ENCODE results near the gene SAMD8.
A peak's percentile ranks its signal among the peaks of the same experiment; 100 is the strongest.

The SAMD8 gene

GRCh38 chr10:75145590-75145989 lies 34.1 kb downstream of the SAMD8 start:
- DNase-seq (ENCODE audit: low spot score in 2 of 2) = no peak
- no peak for ATAC-seq (replicated peaks; ENCODE audit: extremely low read depth, poor library complexity, severe bottlenecking)
- Mint-ChIP-seq H3K4me3 (no peak overlapping the region), H3K36me3 (ENCODE audit: insufficient read depth) (peaks cover 5% of the 10 kb centered on the region), H3K27me3 (no peaks in the 10 kb centered on the region), H3K27ac (ENCODE audit: low read depth) (peak overlapping the region; percentile 46), H3K4me1 (peaks cover 40% of the 10 kb centered on the region), H3K9me3 (no peaks in the 10 kb centered on the region)

GRCh38 chr10:75146780-75147179 lies 35.3 kb downstream of the SAMD8 start:
- Mint-ChIP-seq H3K27me3 (no peaks in the 10 kb centered on the region), H3K4me3 (no peak overlapping the region), H3K36me3 (ENCODE audit: insufficient read depth) (peaks cover 8% of the 10 kb centered on the region), H3K27ac (ENCODE audit: low read depth) (peak overlapping the region; percentile 46), H3K4me1 (peaks cover 39% of the 10 kb centered on the region), H3K9me3 (no peaks in the 10 kb centered on the region)
- no peak for DNase-seq (ENCODE audit: low spot score in 2 of 2)
- no peak for ATAC-seq (replicated peaks; ENCODE audit: extremely low read depth, poor library complexity, severe bottlenecking)

GRCh38 chr10:75150656-75151055 lies 39.2 kb downstream of the SAMD8 start:
- H3K36me3 Mint-ChIP-seq (ENCODE audit: insufficient read depth) = peaks cover 11% of the 10 kb centered on the region
- H3K9me3 Mint-ChIP-seq = no peaks in the 10 kb centered on the region
- H3K27me3 Mint-ChIP-seq = no peaks in the 10 kb centered on the region
- no peak for DNase-seq (ENCODE audit: low spot score in 2 of 2)
- peaks cover 25% of the 10 kb centered on the region for H3K4me1 Mint-ChIP-seq
- H3K27ac Mint-ChIP-seq (ENCODE audit: low read depth) = no peak overlapping the region
- no peak overlapping the region for H3K4me3 Mint-ChIP-seq
- no peak for ATAC-seq (replicated peaks; ENCODE audit: extremely low read depth, poor library complexity, severe bottlenecking)

GRCh38 chr10:75159519-75159918 lies 48.1 kb downstream of the SAMD8 start:
- DNase-seq (ENCODE audit: low spot score in 2 of 2) (no peak), ATAC-seq (replicated peaks; ENCODE audit: extremely low read depth, poor library complexity, severe bottlenecking) (no peak)
- H3K27ac Mint-ChIP-seq (ENCODE audit: low read depth) = peak overlapping the region; percentile 8
- no peak overlapping the region for H3K4me3 Mint-ChIP-seq
- H3K4me1 Mint-ChIP-seq = peaks cover 26% of the 10 kb centered on the region
- H3K9me3 Mint-ChIP-seq = no peaks in the 10 kb centered on the region
- H3K27me3 Mint-ChIP-seq = no peaks in the 10 kb centered on the region
- H3K36me3 Mint-ChIP-seq (ENCODE audit: insufficient read depth) = peaks cover 4% of the 10 kb centered on the region

GRCh38 chr10:75165684-75166622 lies 54.5 kb downstream of the SAMD8 start:
- DNase-seq (ENCODE audit: low spot score in 2 of 2) (no peak), ATAC-seq (replicated peaks; ENCODE audit: extremely low read depth, poor library complexity, severe bottlenecking) (peak; percentile 59)
- Mint-ChIP-seq H3K27ac (ENCODE audit: low read depth) (peak overlapping the region; percentile 88), H3K36me3 (ENCODE audit: insufficient read depth) (peaks cover 6% of the 10 kb centered on the region), H3K4me3 (peak overlapping the region; percentile 64), H3K4me1 (peaks cover 37% of the 10 kb centered on the region), H3K9me3 (no peaks in the 10 kb centered on the region), H3K27me3 (no peaks in the 10 kb centered on the region)

- H3K4me3 Mint-ChIP-seq = peak overlapping the region; percentile 64
- no peaks in the 10 kb centered on the region for H3K27me3 Mint-ChIP-seq
- H3K4me1 Mint-ChIP-seq = peaks cover 33% of the 10 kb centered on the region
- H3K36me3 Mint-ChIP-seq (ENCODE audit: insufficient read depth) = peaks cover 9% of the 10 kb centered on the region
- ATAC-seq (replicated peaks; ENCODE audit: extremely low read depth, poor library complexity, severe bottlenecking) (peak; percentile 65), DNase-seq (ENCODE audit: low spot score in 2 of 2) (no peak)
- H3K9me3 Mint-ChIP-seq = no peaks in the 10 kb centered on the region
- H3K27ac Mint-ChIP-seq (ENCODE audit: low read depth) = peak overlapping the region; percentile 88
These were observed 55.1 kb downstream of the SAMD8 start for GRCh38 chr10:75166623-75166972.

GRCh38 chr10:75168275-75168674 lies 56.8 kb downstream of the SAMD8 start:
- Mint-ChIP-seq H3K36me3 (ENCODE audit: insufficient read depth) (peaks cover 9% of the 10 kb centered on the region), H3K27ac (ENCODE audit: low read depth) (peak overlapping the region; percentile 82), H3K9me3 (no peaks in the 10 kb centered on the region), H3K4me3 (peak overlapping the region; percentile 33), H3K4me1 (peaks cover 30% of the 10 kb centered on the region), H3K27me3 (no peaks in the 10 kb centered on the region)
- DNase-seq (ENCODE audit: low spot score in 2 of 2) (no peak), ATAC-seq (replicated peaks; ENCODE audit: extremely low read depth, poor library complexity, severe bottlenecking) (no peak)

- DNase-seq (ENCODE audit: low spot score in 2 of 2) (no peak), ATAC-seq (replicated peaks; ENCODE audit: extremely low read depth, poor library complexity, severe bottlenecking) (no peak)
- Mint-ChIP-seq H3K9me3 (no peaks in the 10 kb centered on the region), H3K4me1 (peaks cover 24% of the 10 kb centered on the region), H3K36me3 (ENCODE audit: insufficient read depth) (peaks cover 14% of the 10 kb centered on the region), H3K4me3 (no peak overlapping the region), H3K27me3 (no peaks in the 10 kb centered on the region), H3K27ac (ENCODE audit: low read depth) (peak overlapping the region; percentile 71)
These were observed 58.8 kb downstream of the SAMD8 start for GRCh38 chr10:75170215-75170614.

GRCh38 chr10:75175046-75175445 lies 63.6 kb downstream of the SAMD8 start:
- DNase-seq (ENCODE audit: low spot score in 2 of 2) = no peak
- no peak for ATAC-seq (replicated peaks; ENCODE audit: extremely low read depth, poor library complexity, severe bottlenecking)
- H3K9me3 Mint-ChIP-seq = no peaks in the 10 kb centered on the region
- H3K27ac Mint-ChIP-seq (ENCODE audit: low read depth) = no peak overlapping the region
- H3K27me3 Mint-ChIP-seq = no peaks in the 10 kb centered on the region
- peaks cover 17% of the 10 kb centered on the region for H3K36me3 Mint-ChIP-seq (ENCODE audit: insufficient read depth)
- H3K4me3 Mint-ChIP-seq = no peak overlapping the region
- H3K4me1 Mint-ChIP-seq = peaks cover 10% of the 10 kb centered on the region

- Mint-ChIP-seq H3K36me3 (ENCODE audit: insufficient read depth) (peaks cover 17% of the 10 kb centered on the region), H3K4me3 (no peak overlapping the region), H3K27ac (ENCODE audit: low read depth) (no peak overlapping the region), H3K4me1 (peaks cover 10% of the 10 kb centered on the region), H3K27me3 (no peaks in the 10 kb centered on the region), H3K9me3 (no peaks in the 10 kb centered on the region)
- DNase-seq (ENCODE audit: low spot score in 2 of 2) = no peak
- no peak for ATAC-seq (replicated peaks; ENCODE audit: extremely low read depth, poor library complexity, severe bottlenecking)
These were observed 64.6 kb downstream of the SAMD8 start for GRCh38 chr10:75176046-75176445.

GRCh38 chr10:75176736-75177135 lies 65.3 kb downstream of the SAMD8 start:
- Mint-ChIP-seq H3K4me1 (peaks cover 10% of the 10 kb centered on the region), H3K27me3 (no peaks in the 10 kb centered on the region), H3K9me3 (no peaks in the 10 kb centered on the region), H3K36me3 (ENCODE audit: insufficient read depth) (peaks cover 14% of the 10 kb centered on the region), H3K27ac (ENCODE audit: low read depth) (no peak overlapping the region), H3K4me3 (no peak overlapping the region)
- DNase-seq (ENCODE audit: low spot score in 2 of 2) (no peak), ATAC-seq (replicated peaks; ENCODE audit: extremely low read depth, poor library complexity, severe bottlenecking) (no peak)

- Mint-ChIP-seq H3K9me3 (no peaks in the 10 kb centered on the region), H3K27me3 (no peaks in the 10 kb centered on the region), H3K4me1 (peaks cover 10% of the 10 kb centered on the region), H3K27ac (ENCODE audit: low read depth) (no peak overlapping the region), H3K4me3 (no peak overlapping the region), H3K36me3 (ENCODE audit: insufficient read depth) (peaks cover 15% of the 10 kb centered on the region)
- DNase-seq (ENCODE audit: low spot score in 2 of 2) = no peak
- ATAC-seq (replicated peaks; ENCODE audit: extremely low read depth, poor library complexity, severe bottlenecking) = no peak
These were observed 68.3 kb downstream of the SAMD8 start for GRCh38 chr10:75179657-75180177.

GRCh38 chr10:75180592-75180991 lies 69.1 kb downstream of the SAMD8 start:
- peaks cover 10% of the 10 kb centered on the region for H3K4me1 Mint-ChIP-seq
- no peak overlapping the region for H3K27ac Mint-ChIP-seq (ENCODE audit: low read depth)
- peaks cover 10% of the 10 kb centered on the region for H3K36me3 Mint-ChIP-seq (ENCODE audit: insufficient read depth)
- ATAC-seq (replicated peaks; ENCODE audit: extremely low read depth, poor library complexity, severe bottlenecking) = no peak
- no peak for DNase-seq (ENCODE audit: low spot score in 2 of 2)
- no peak overlapping the region for H3K4me3 Mint-ChIP-seq
- H3K9me3 Mint-ChIP-seq = no peaks in the 10 kb centered on the region
- H3K27me3 Mint-ChIP-seq = no peaks in the 10 kb centered on the region

Measured in central memory CD8-positive, alpha-beta T cell (primary cell).